ENCODE measurements around the gene PCTP.

- no peak for TF ChIP-seq POLR2A (IDR thresholded peaks at IDR 0.05)
- TF ChIP-seq CTCF (IDR thresholded peaks at IDR 0.05), result no peak
Observed at GRCh38 chr17:55704401-55704800, 46.5 kb upstream of the PCTP start.

All from lower leg skin (tissue), 3 donors.